Measurements from ENCODE around the gene SESN1.

- TF ChIP-seq POLR2AphosphoS5 (IDR thresholded peaks at IDR 0.05; ENCODE audit: low read depth, low read length), result no peak
- no peak for TF ChIP-seq POLR2A (IDR thresholded peaks at IDR 0.05; ENCODE audit: low read depth, low read length)
- TF ChIP-seq TAF1 (IDR thresholded peaks at IDR 0.05; ENCODE audit: borderline replicate concordance, low read depth, low read length), result no peak
Measured at GRCh38 chr6:109052018-109052651, 42.5 kb downstream of the SESN1 start.

All from GM12892 (cell line).